Neural progenitor cell (in vitro differentiated cells): ENCODE data around the gene RUNX1. TPM values are rescaled to one million over a fixed set of nuclear protein-coding genes. Genes with fewer than 3 reads are reported as not detected.

Source experiments
- DNase-seq: peaks from one replicate; pipeline ENCODE4 v3.0.0-alpha.2; 2016; ENCODE audit warnings: low spot score
- H2AFZ ChIP-seq: fragments of 200-600 bp; sonication (generic); replicated peaks from 2 replicates; pipeline ENCODE4 v1.6.1; 2016; ENCODE audit warnings: antibody characterized with exemption
- H3F3A ChIP-seq: fragments of 200-600 bp; sonication (generic); 2 replicates; pipeline ENCODE4 v1.6.1; 2016; ENCODE audit warnings: antibody characterized with exemption, low read depth
- H3K27ac ChIP-seq: fragments of 200-600 bp; sonication (generic); 2 replicates; pipeline ENCODE4 v1.5.1; 2016; ENCODE audit warnings: mild to moderate bottlenecking
- H3K27me3 ChIP-seq: fragments of 200-600 bp; sonication (generic); 2 replicates; pipeline ENCODE4 v1.6.1; 2016; ENCODE audit warnings: mild to moderate bottlenecking, moderate library complexity
- H3K36me3 ChIP-seq: fragments of 200-600 bp; sonication (generic); 2 replicates; pipeline ENCODE4 v1.5.1; 2016
- H3K4me1 ChIP-seq: fragments of 200-600 bp; sonication (generic); 2 replicates; pipeline ENCODE4 v1.6.1; 2016; ENCODE audit warnings: mixed run types
- H3K4me2 ChIP-seq: fragments of 200-600 bp; sonication (generic); 2 replicates; pipeline ENCODE4 v1.6.1; 2016
- H3K4me3 ChIP-seq: fragments of 200-600 bp; sonication (generic); 2 replicates; pipeline ENCODE4 v1.5.1; 2016
- H3K79me2 ChIP-seq: fragments of 200-600 bp; sonication (generic); 2 replicates; pipeline ENCODE4 v1.6.1; 2016; ENCODE audit warnings: low read depth
- H3K9ac ChIP-seq: fragments of 200-600 bp; sonication (generic); 2 replicates; pipeline ENCODE4 v1.6.1; 2016
- H3K9me3 ChIP-seq: fragments of 200-600 bp; sonication (generic); 2 replicates; pipeline ENCODE4 v1.5.1; 2016; ENCODE audit warnings: low read depth
- H4K20me1 ChIP-seq: fragments of 200-600 bp; sonication (generic); 2 replicates; pipeline ENCODE4 v1.6.1; 2016; ENCODE audit warnings: low read depth
- H3K27ac Mint-ChIP-seq: 3 replicates; pipeline ENCODE4 v1.8.0; 2021; ENCODE audit warnings: mixed read lengths
- H3K27me3 Mint-ChIP-seq: 2 replicates; pipeline ENCODE4 v1.8.0; 2022; ENCODE audit warnings: low read depth, mild to moderate bottlenecking, inconsistent platforms, moderate library complexity, mixed read lengths; ENCODE audit not compliant: insufficient read depth
- H3K36me3 Mint-ChIP-seq: 3 replicates; pipeline ENCODE4 v1.8.0; 2021; ENCODE audit warnings: mixed read lengths
- H3K4me1 Mint-ChIP-seq: 3 replicates; pipeline ENCODE4 v1.8.0; 2021; ENCODE audit warnings: mixed read lengths
- H3K4me3 Mint-ChIP-seq: 3 replicates; pipeline ENCODE4 v1.8.0; 2021; ENCODE audit warnings: mild to moderate bottlenecking, moderate library complexity, mixed read lengths
- H3K9me3 Mint-ChIP-seq: 3 replicates; pipeline ENCODE4 v1.8.0; 2020; ENCODE audit warnings: mixed read lengths
- EZH2 ChIP-seq: fragments of 200-600 bp; sonication (generic); IDR thresholded peaks from 2 replicates; pipeline ENCODE4 v1.6.1; 2017; ENCODE audit warnings: antibody characterized with exemption, mild to moderate bottlenecking, moderate library complexity
- EZH2phosphoT487 ChIP-seq: fragments of 200-600 bp; sonication (generic); IDR thresholded peaks from 2 replicates; pipeline ENCODE4 v1.6.1; 2017; ENCODE audit warnings: antibody characterized with exemption
- total RNA-seq: library from RNA; depleted of rRNA; stranded (reverse); fragments of >200 nt; gene quantifications from 2 replicates; pipeline ENCODE4 v1.2.3, GENCODE V29; 2015; ENCODE audit warnings: low replicate concordance
- TF ChIP-seq, protein P1 (sequence below): fragments of 200-600 bp; sonication (generic); IDR thresholded peaks from 2 replicates; pipeline ENCODE4 v1.5.1; 2017; ENCODE audit warnings: antibody characterized with exemption, mild to moderate bottlenecking

The RUNX1 gene
- total RNA-seq, 1 donor from 2014 or later = 0.09 TPM

DNA sequence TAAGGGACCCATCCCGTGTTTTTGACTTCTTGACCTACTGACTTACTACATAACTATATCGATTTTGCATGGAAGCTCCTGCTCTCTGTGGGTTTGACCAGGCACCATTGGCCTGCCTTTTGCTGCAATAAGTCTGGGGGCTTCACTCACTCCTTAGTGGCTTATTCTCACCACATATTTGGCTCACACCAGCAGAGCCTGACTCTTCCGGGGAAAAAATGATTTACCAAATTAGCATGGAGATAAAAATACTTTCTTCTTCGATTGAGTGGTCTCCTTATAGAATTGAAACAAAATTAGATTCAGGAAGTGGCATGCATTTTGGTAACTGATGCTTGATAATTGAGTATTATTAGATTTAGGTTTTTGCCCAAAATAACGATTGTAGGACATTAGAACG is 129.7 kb downstream of the RUNX1 start:
- no peak overlapping the region for H3K4me2 ChIP-seq
- Mint-ChIP-seq H3K27me3 (peaks cover 2% of the 10 kb centered on the region), H3K36me3 (no peaks in the 10 kb centered on the region), H3K27ac (no peak overlapping the region), H3K4me1 (no peaks in the 10 kb centered on the region), H3K4me3 (no peak overlapping the region), H3K9me3 (peaks cover 2% of the 10 kb centered on the region)
- no peak for TF ChIP-seq EZH2
- no peak for TF ChIP-seq EZH2phosphoT487
- TF ChIP-seq, protein P1, sequence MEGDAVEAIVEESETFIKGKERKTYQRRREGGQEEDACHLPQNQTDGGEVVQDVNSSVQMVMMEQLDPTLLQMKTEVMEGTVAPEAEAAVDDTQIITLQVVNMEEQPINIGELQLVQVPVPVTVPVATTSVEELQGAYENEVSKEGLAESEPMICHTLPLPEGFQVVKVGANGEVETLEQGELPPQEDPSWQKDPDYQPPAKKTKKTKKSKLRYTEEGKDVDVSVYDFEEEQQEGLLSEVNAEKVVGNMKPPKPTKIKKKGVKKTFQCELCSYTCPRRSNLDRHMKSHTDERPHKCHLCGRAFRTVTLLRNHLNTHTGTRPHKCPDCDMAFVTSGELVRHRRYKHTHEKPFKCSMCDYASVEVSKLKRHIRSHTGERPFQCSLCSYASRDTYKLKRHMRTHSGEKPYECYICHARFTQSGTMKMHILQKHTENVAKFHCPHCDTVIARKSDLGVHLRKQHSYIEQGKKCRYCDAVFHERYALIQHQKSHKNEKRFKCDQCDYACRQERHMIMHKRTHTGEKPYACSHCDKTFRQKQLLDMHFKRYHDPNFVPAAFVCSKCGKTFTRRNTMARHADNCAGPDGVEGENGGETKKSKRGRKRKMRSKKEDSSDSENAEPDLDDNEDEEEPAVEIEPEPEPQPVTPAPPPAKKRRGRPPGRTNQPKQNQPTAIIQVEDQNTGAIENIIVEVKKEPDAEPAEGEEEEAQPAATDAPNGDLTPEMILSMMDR = no peak
- H4K20me1 ChIP-seq = no peaks in the 10 kb centered on the region
- no peak for DNase-seq
- no peaks in the 10 kb centered on the region for H3K36me3 ChIP-seq
- H3K79me2 ChIP-seq = no peaks in the 10 kb centered on the region
- no peak overlapping the region for H2AFZ ChIP-seq
- H3K4me3 ChIP-seq = no peak overlapping the region
- H3K9ac ChIP-seq = no peak overlapping the region
- H3K9me3 ChIP-seq = no peaks in the 10 kb centered on the region
- H3F3A ChIP-seq = no peaks in the 10 kb centered on the region
- H3K4me1 ChIP-seq = no peaks in the 10 kb centered on the region
- H3K27me3 ChIP-seq = no peaks in the 10 kb centered on the region
- no peak overlapping the region for H3K27ac ChIP-seq

DNA sequence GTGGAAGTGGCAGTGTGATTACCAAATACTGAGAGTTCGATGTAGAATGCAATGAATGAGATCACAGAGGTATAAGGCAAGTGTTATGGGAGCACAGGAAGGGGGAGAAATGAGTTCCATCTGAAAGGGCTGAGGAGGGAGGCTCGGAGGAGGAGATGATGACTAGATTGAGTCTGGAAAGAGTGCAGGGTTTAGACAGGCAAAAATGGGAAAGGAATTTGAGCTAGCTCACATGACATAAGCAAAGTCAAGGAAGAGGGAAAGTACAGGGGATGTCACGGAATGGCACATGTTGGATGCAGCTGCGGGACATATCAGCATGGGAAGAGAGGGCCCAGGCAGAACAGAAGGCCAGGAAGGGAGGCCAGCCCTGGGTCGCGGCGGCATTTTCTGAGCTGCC is 132.7 kb downstream of the RUNX1 start:
- no peak overlapping the region for H3K27ac Mint-ChIP-seq
- no peak overlapping the region for H3K4me2 ChIP-seq

DNA sequence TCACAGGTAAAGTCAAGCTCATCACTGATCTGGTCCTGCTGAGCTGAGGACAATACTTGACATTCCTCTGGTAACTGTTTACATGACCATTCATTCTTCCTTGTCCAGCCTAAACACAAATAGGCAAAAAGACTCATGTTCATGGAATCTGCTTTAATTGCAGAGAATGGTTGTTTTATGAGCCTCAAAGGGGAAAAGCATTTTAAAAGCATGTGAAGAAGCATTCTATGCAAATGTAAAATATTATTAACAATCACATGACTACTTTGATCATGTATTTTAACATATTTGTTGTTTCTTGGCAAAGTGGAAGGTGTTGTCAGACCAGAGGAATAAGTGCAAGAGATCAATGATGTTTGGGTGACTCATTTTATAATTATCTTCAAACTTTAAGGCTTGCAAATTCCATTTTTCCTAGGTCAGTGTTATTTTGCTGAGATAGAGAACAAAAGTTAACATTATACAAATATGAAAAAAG is 133.7 kb downstream of the RUNX1 start:
- H3F3A ChIP-seq = no peaks in the 10 kb centered on the region
- no peak overlapping the region for H3K4me2 ChIP-seq
- DNase-seq = no peak
- TF ChIP-seq EZH2 (no peak), EZH2phosphoT487 (no peak)
- TF ChIP-seq, protein P1 = no peak
- H3K27me3 ChIP-seq = no peaks in the 10 kb centered on the region
- H3K9me3 ChIP-seq = no peaks in the 10 kb centered on the region
- H3K36me3 ChIP-seq = no peaks in the 10 kb centered on the region
- no peaks in the 10 kb centered on the region for H3K79me2 ChIP-seq
- H4K20me1 ChIP-seq = no peaks in the 10 kb centered on the region
- H3K4me3 Mint-ChIP-seq = no peak overlapping the region
- peaks cover 5% of the 10 kb centered on the region for H3K27me3 Mint-ChIP-seq
- no peak overlapping the region for H3K27ac ChIP-seq
- no peak overlapping the region for H3K27ac Mint-ChIP-seq
- H3K36me3 Mint-ChIP-seq = no peaks in the 10 kb centered on the region
- no peak overlapping the region for H3K9ac ChIP-seq
- H3K4me1 ChIP-seq = no peaks in the 10 kb centered on the region
- H3K9me3 Mint-ChIP-seq = peaks cover 2% of the 10 kb centered on the region
- peaks cover 3% of the 10 kb centered on the region for H3K4me1 Mint-ChIP-seq
- no peak overlapping the region for H2AFZ ChIP-seq
- H3K4me3 ChIP-seq = no peak overlapping the region

More for the DNA sequence above, 132.7 kb downstream of the RUNX1 start:
- no peak for TF ChIP-seq EZH2phosphoT487
- TF ChIP-seq EZH2 = no peak
- TF ChIP-seq, protein P1 = no peak
- Histone ChIP-seq H3K4me1 (no peaks in the 10 kb centered on the region), H4K20me1 (no peaks in the 10 kb centered on the region), H3K4me3 (no peak overlapping the region), H3K9ac (no peak overlapping the region), H3K36me3 (no peaks in the 10 kb centered on the region), H3F3A (no peaks in the 10 kb centered on the region), H2AFZ (no peak overlapping the region), H3K27me3 (no peaks in the 10 kb centered on the region), H3K27ac (no peak overlapping the region), H3K79me2 (no peaks in the 10 kb centered on the region), H3K9me3 (no peaks in the 10 kb centered on the region)
- peaks cover 3% of the 10 kb centered on the region for H3K4me1 Mint-ChIP-seq
- no peaks in the 10 kb centered on the region for H3K36me3 Mint-ChIP-seq
- peaks cover 5% of the 10 kb centered on the region for H3K27me3 Mint-ChIP-seq
- no peak overlapping the region for H3K4me3 Mint-ChIP-seq
- peaks cover 2% of the 10 kb centered on the region for H3K9me3 Mint-ChIP-seq
- DNase-seq = no peak
